GM20000 (cell line): Measurements from ENCODE around the gene COL20A1.
A peak's percentile ranks its signal among the peaks of the same experiment; 100 is the strongest.

Source experiments
- DNase-seq: peaks from one replicate; pipeline ENCODE4 v3.0.0; 2012; ENCODE audit warnings: low spot score
- CTCF ChIP-seq: IDR thresholded peaks from 2 replicates; pipeline ENCODE4 v1.5.1; 2012; ENCODE audit warnings: mild to moderate bottlenecking, control low read depth; ENCODE audit errors: extremely low read depth, missing control alignments

The COL20A1 gene

GRCh38 chr20:63381781-63382431 lies 88.9 kb downstream of the COL20A1 start:
- DNase-seq: peak; percentile 83
- peak; percentile 82 for TF ChIP-seq CTCF

GRCh38 chr20:63382551-63383300 lies 89.7 kb downstream of the COL20A1 start:
- no peak for TF ChIP-seq CTCF
- no peak for DNase-seq

GRCh38 chr20:63383556-63383955 lies 90.6 kb downstream of the COL20A1 start:
- TF ChIP-seq CTCF: no peak

GRCh38 chr20:63384336-63384735 lies 91.3 kb downstream of the COL20A1 start:
- TF ChIP-seq CTCF: no peak
- DNase-seq: no peak

More at GRCh38 chr20:63383556-63383955, 90.6 kb downstream of the COL20A1 start:
- no peak for DNase-seq
